ENCODE results near the gene TBX1.
"Not testable (repeated sequence)": the region's sequence is repeated elsewhere in the genome, so short reads cannot be mapped to it uniquely, and the experiment has no call there.

TBX1 gene

GRCh38 chr22:19723232-19723982 is 37.2 kb upstream of the TBX1 start, which contains the start of gene GP1BB:
GP1BB (plus strand) TSS chr22:19723539; CDS start chr22:19723570, 31 bp downstream.
- no peak for DNase-seq

- no peak for DNase-seq
Observed at GRCh38 chr22:19723983-19724827, 36.4 kb upstream of the TBX1 start.

- DNase-seq: no peak
Observed at GRCh38 chr22:19724927-19725661, 35.5 kb upstream of the TBX1 start.

GRCh38 chr22:19726064-19726788 is 34.4 kb upstream of the TBX1 start:
- not testable (repeated sequence) for DNase-seq

GRCh38 chr22:19727310-19728150 is 33.0 kb upstream of the TBX1 start:
- no peak for DNase-seq

GRCh38 chr22:19728271-19728670 is 32.3 kb upstream of the TBX1 start:
- no peak for DNase-seq

GRCh38 chr22:19728836-19729235 is 31.7 kb upstream of the TBX1 start:
- no peak for DNase-seq

GRCh38 chr22:19729507-19729906 is 31.1 kb upstream of the TBX1 start:
- DNase-seq: no peak

- no peak for DNase-seq
Observed at GRCh38 chr22:19730198-19730597, 30.4 kb upstream of the TBX1 start.

- peak; percentile 84 for DNase-seq
Observed at GRCh38 chr22:19730655-19731360, 29.8 kb upstream of the TBX1 start.

GRCh38 chr22:19731361-19732135 is 29.0 kb upstream of the TBX1 start:
- DNase-seq: no peak

- no peak for DNase-seq
Observed at GRCh38 chr22:19732403-19733113, 28.0 kb upstream of the TBX1 start.

- DNase-seq: no peak
Observed at GRCh38 chr22:19733755-19734154, 26.8 kb upstream of the TBX1 start.

GRCh38 chr22:19734163-19734562 is 26.4 kb upstream of the TBX1 start:
- no peak for DNase-seq

- no peak for DNase-seq
Observed at GRCh38 chr22:19734837-19735382, 25.7 kb upstream of the TBX1 start.

GRCh38 chr22:19735665-19736510 is 24.7 kb upstream of the TBX1 start:
- DNase-seq: no peak

GRCh38 chr22:19737846-19738663 is 22.5 kb upstream of the TBX1 start:
- no peak for DNase-seq
